ENCODE measurements around the gene OSBPL5. TPM values are rescaled to one million over a fixed set of nuclear protein-coding genes. Genes with fewer than 3 reads are reported as not detected.

Gene OSBPL5
- total RNA-seq, 4 donors from 2014 or later = 14.1 to 67.6 (median 31.8) TPM

GRCh38 chr11:3126901-3127691 lies 38.0 kb downstream of the OSBPL5 start:
- ATAC-seq (ENCODE audit: low FRiP score) = no peak
- TF ChIP-seq CTCF (IDR thresholded peaks at IDR 0.05) = no peak
- no peak for DNase-seq (ENCODE audit: low spot score)

DNA sequence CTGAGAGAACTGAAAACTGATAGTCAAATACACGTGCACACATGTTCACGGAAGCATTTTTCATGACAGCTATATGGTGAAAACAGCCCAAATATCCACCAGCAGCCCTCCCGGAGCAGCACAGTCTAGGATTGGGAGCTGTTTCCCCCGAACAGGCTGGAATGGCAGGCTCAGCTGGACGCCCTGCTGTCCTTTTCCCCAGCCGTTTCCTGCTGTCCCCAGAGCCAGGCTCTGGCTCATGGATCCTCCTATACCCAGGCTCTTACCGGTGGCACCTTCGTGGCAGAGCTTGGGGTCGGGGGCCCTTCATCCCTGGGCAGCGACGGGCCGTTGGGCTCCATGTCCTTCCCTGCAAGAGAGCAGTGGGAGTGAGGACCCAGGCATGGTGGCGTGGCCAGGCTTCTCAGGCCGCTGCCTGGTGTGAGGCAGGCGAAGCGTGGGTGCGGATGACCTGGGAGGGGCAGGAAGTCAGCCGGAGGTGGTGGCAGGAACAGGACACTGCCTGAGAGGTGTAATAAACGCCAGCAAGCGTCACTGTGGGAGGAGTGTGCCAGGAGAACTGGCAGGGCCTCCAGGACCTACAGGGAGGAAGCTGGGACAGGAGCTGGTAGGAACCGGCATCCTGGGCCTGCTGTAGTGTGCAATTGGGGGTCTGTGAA lies 38.8 kb downstream of the OSBPL5 start:
- no peak for TF ChIP-seq CTCF (IDR thresholded peaks at IDR 0.05)
- DNase-seq (ENCODE audit: low spot score) (no peak), ATAC-seq (ENCODE audit: low FRiP score) (no peak)

- TF ChIP-seq CTCF (IDR thresholded peaks at IDR 0.05) = no peak
- ATAC-seq (ENCODE audit: low FRiP score) (no peak), DNase-seq (ENCODE audit: low spot score) (no peak)
Measured at GRCh38 chr11:3124821-3125220, 40.3 kb downstream of the OSBPL5 start.

- peak; percentile 88 for ATAC-seq (ENCODE audit: low FRiP score)
- TF ChIP-seq CTCF (IDR thresholded peaks at IDR 0.05) = no peak
- DNase-seq (ENCODE audit: low spot score) = peak; percentile 77
Measured at GRCh38 chr11:3123761-3124733, 41.1 kb downstream of the OSBPL5 start.

- ATAC-seq (ENCODE audit: low FRiP score) (no peak), DNase-seq (ENCODE audit: low spot score) (no peak)
- TF ChIP-seq CTCF (IDR thresholded peaks at IDR 0.05) = no peak
Measured at GRCh38 chr11:3123305-3123704, 41.8 kb downstream of the OSBPL5 start.

- DNase-seq (ENCODE audit: low spot score) = no peak
- no peak for ATAC-seq (ENCODE audit: low FRiP score)
- no peak for TF ChIP-seq CTCF (IDR thresholded peaks at IDR 0.05)
Measured at GRCh38 chr11:3122775-3123201, 42.3 kb downstream of the OSBPL5 start.

All from omental fat pad (tissue), 4 donors.